GM12865 (cell line): ENCODE results near the gene INSYN2A.

Experiments
- DNase-seq: peaks from one replicate; pipeline ENCODE4 v3.0.0; 2010; ENCODE audit warnings: low read depth
- H3K4me3 ChIP-seq: 2 replicates; pipeline ENCODE4 v1.5.1; 2011; ENCODE audit warnings: mild to moderate bottlenecking, low read depth, low read length, control low read depth
- CTCF ChIP-seq: IDR thresholded peaks from 2 replicates; pipeline ENCODE4 v1.5.1; 2011; ENCODE audit warnings: low read length, control low read depth, low read depth, inconsistent platforms; ENCODE audit not compliant: insufficient read depth; ENCODE audit errors: missing control alignments

The INSYN2A gene

GRCh38 chr10:127175357-127176110 lies 20.9 kb downstream of the INSYN2A start:
- H3K4me3 ChIP-seq, result no peak overlapping the region
- DNase-seq, result no peak
- TF ChIP-seq CTCF, result no peak

- TF ChIP-seq CTCF, result no peak
- H3K4me3 ChIP-seq, result no peak overlapping the region
- no peak for DNase-seq
These were observed 21.5 kb downstream of the INSYN2A start for GRCh38 chr10:127174866-127175265.

- no peak for TF ChIP-seq CTCF
- no peak overlapping the region for H3K4me3 ChIP-seq
- no peak for DNase-seq
These were observed 28.1 kb downstream of the INSYN2A start for GRCh38 chr10:127168261-127168660.

- no peak for DNase-seq
- no peak overlapping the region for H3K4me3 ChIP-seq
- no peak for TF ChIP-seq CTCF
These were observed 33.5 kb downstream of the INSYN2A start for GRCh38 chr10:127162841-127163240.

- H3K4me3 ChIP-seq, result no peak overlapping the region
- no peak for TF ChIP-seq CTCF
- no peak for DNase-seq
These were observed 34.9 kb downstream of the INSYN2A start for GRCh38 chr10:127161482-127161881.

GRCh38 chr10:127159648-127160245 lies 36.6 kb downstream of the INSYN2A start:
- no peak overlapping the region for H3K4me3 ChIP-seq
- DNase-seq, result no peak
- no peak for TF ChIP-seq CTCF
